IPS DF 4.7 (cell line): ENCODE results near the gene ATAD2B.
"Not testable (repeated sequence)": the region's sequence is repeated elsewhere in the genome, so short reads cannot be mapped to it uniquely, and the experiment has no call there.

ENCODE experiments used
- DNase-seq: peaks from one replicate; pipeline ENCODE4 v3.0.0-alpha.2; 2013; ENCODE audit warnings: low spot score; ENCODE audit errors: extremely low read depth

ATAD2B gene

DNA sequence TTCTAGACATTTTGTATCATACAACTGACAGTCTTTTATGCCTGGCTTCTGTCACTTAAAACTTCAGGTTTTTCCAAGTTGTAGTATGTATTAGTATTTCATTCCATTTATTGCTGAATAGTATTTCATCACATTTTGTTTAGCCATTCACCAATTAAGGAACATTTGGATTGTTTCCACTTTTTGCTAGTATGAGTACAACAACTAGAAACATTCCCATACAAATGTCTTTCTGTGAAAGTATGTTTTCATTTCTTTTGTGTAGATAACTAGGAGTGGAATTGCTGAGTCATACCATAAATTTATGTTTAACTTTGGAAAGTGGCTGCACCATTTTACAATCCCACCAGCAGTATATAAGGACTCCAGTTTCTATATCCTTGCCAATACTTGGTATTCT is 135.9 kb downstream of the ATAD2B start:
- DNase-seq: no peak

DNA sequence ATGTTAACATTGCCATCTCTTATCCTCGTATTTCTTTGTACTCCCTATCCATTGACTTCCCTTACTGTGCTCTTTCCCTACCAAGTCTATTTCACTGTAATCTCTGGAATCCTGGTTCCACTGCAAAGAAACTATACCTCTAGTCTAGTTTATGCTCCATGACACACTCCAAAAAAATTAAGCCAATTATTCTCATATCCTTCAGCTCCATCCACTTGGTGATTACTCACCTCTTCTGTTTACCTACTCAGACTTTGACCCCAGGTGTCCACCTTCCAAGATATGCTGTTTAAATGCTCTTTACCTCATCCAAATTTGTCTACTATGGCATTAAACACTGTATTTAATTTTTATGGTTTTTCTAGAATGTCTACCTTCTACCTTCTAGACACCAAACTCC is 137.9 kb downstream of the ATAD2B start:
- DNase-seq: no peak

DNA sequence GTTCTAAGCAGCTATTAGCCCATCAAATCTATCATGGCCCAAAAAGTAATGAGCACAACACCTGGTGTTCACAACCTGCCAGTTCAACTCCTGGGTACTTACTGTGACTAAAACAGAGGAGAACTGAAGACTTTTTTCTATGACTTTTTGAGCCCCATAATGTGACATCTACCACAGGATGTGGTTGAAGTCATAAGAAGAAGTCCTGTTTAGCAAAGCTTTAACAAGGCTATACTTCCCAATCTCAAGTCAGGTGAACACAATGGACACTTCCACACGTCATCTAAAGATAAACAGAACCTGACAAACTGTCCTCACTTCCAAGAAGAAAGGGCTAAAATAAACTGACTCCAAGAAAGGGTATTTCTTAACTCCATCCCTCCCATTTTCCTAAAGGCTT is 138.8 kb downstream of the ATAD2B start:
- DNase-seq: no peak

DNA sequence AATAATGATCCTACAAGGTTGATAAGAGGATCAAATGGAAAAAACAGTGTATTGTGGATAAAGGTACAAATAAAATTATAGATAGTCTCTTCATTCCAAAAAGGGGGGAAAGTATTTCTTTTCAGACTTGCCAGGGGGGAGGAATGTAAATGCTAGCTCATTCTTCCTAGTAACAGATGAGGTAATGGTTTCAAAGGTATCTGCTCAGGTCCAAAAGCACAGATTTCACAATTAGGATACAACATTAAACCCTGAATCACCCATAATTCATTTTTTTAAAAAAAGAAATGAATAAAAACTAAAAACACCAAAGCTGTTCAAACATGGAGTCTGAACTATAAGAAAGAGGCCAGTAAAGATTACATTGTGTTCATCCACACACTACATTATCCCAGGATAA is 142.0 kb downstream of the ATAD2B start:
- no peak for DNase-seq

DNA sequence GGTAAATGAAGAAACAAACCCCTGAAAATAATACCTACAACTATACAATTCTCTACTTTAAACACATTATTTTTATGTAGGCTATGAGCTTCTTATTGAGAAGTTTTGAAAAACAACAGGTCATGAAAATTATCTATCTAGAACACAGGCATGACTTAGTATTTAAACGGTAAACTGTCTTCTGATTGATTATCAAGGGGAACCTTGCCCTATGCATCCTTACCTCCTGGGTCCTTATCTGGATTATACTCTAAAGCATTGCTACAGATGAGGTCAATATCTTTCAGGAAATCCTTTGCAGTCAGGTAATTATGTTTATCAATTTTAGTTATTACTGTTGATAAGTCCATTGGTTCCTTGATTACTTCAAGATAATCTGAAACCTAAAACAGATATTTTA is 144.3 kb downstream of the ATAD2B start:
- no peak for DNase-seq

DNA sequence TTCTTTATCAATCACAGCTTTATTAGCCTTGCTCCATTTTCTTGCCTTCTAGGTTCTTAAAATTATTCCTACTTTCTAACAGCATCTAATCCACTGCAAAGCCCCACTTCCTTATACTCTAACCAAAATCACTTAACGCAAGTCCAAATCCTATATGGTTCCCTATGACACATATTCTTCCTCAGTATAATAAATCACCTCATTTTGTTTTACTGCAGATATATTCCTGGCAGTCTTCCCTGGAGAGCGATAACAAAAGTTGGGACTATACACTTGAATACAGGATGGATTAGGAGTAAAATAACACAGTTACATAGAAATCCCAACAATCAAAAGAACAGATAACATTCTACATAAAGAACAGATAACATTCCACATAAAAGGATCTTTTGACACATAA is 144.8 kb downstream of the ATAD2B start:
- no peak for DNase-seq

DNA sequence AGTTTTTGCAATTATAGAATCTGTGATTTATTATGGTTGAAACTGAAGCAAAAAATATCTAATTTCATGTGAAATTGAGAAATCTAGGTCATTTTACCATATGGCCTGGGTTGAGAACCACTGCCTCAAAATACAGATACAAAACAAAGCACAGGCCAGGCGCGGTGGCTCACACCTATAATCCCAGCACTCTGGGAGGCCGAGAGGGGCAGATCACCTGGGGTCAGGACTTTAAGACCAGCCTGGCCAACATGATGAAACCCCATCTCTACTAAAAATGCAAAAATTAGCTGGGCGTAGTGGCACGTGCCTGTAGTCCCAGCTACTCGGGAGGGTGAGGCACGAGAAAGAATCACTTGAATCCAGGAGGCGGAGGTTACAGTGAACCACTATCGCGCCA is 146.5 kb downstream of the ATAD2B start:
- not testable (repeated sequence) for DNase-seq

DNA sequence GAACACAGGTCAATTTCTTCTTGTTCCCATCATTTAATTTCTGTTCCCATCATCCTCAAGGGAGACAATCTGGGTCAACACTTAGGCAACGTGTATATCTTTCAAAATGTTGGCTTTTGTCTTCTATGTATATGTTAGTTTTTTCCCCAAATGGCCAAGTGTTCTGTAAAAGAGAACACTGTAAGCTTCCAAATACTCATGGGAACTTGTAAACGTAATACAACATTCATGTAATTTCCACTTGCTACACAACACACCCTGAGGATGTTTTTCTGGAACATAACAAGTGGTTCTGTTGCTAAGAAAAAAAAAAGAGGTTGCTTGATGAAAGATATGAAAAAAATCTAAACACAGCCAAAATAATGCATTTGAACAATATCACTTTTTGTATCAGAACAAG is 149.1 kb downstream of the ATAD2B start:
- DNase-seq: no peak

DNA sequence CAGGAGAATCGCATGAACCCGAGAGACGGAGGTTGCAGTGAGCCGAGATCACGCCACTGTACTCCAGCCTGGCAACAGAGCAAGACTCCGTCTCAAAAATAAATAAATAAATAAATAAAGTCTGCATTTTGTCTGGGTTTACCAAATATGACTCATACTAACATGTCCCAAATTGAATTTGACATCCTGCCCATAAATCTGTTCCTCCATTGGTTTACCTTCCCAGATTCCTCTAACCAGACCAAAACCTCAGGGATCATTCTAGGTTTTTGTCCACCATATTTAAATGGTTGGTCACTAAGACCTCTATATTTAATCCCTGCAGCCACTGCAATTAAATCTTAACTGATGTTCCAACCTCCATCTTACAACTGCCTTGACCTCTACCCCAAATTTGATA is 150.9 kb downstream of the ATAD2B start:
- DNase-seq: no peak

DNA sequence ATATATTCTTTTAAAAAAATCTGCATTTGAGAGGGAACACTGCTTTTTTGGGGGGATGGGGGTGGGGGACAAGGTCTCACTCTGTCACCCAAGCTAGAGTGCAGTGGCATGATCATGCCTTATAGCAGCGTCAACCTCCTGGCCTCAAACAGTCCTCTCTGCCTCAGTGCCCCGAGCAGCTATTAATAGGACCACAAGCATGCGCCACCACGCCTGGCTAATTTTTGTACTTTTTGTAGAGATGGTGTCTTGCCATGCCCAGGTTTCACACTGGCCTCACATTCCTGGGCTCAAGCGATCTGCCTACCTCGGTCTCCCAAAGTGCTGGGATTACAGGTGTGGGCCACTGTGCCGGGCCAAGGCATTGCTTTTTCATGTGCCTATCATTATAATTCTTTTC is 154.2 kb downstream of the ATAD2B start:
- no peak for DNase-seq

DNA sequence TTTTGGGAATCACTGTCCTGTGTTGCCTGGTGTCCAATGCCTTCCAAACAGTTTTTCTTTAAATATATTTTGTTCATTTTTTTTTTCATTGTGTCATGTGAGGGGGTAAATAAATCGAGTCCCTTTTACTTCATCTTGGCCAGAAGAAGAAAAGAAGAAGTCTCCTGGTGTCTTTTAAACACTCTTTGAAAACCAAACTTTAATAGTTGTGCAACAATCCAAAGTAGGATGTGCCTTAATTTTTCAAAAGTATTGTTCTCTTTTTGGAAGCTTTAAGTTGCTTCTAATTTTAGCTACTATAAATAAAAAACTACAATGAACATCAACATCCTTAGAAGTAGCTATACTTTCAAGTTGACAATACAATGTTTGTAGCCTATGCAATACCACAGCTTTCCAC is 154.9 kb downstream of the ATAD2B start:
- DNase-seq: no peak

DNA sequence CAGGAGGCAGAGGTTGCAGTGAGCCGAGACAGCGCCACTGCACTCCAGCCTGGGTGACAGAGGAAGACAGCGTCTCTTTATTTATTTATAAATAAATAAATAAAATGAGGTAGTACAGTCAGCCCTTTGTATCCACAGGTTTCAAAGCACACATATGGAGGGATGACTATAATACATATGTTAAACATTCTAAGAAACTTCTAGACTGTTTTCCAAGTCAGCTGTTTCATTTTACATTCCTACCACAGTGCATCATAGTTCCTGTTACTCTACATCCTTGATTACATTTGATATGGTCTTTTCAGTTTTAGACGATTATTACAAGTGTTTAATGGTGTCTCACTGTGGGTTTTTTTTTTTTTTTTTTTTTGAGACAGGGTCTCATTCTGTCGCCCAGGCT is 157.6 kb downstream of the ATAD2B start:
- no peak for DNase-seq

DNA sequence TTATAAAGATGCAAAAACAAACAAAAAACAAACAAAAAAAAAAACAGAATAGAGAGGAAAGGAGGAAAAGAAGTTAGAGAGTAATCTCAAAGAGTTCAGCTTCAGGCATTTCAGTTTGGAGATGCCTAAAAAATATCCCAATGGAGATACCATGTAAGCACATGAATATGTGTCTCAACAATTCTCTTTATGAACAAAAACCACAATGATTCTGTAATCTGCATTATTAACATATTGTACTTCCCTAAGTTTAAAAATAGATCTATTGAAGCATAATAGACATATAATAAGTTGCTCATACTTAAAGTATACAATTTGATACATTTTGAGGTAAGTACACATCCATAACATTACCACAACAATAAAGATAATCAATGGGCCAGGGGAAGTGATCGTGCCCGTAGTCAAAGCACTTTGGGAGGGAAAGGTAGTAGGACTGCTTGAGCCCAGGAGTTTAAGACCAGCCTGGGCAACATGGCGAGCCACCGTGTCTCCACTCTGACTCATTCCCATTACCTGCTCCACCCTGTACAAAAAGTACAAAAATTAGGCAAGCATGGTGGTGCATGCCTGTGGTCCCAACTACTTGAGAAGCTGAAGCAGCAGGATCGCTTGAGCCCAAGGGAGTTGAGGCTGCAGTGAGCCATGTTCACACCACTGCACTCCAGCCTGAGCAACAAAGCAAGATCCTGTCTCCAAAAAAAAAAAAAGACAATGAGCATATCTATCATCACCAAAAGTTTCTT is 158.9 kb downstream of the ATAD2B start:
- no peak for DNase-seq

DNA sequence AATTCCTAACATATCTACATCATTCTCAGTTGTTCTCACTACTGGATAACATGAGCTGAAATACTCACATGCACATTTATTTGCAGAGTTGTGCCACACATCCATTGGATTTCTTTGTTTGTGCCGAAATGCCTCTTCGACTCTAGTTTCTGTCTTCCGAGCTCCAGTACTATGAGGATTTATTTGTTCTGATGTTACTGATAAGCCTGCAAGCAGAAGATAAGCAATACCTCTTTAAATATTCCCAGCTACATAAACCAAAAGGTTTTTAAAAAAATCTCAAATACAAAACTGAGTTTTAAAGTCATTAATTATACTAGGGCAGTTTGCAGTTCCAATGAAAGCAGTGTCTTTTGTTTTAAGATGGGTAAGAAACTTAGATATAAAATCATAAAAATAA is 164.8 kb downstream of the ATAD2B start:
- DNase-seq: no peak

DNA sequence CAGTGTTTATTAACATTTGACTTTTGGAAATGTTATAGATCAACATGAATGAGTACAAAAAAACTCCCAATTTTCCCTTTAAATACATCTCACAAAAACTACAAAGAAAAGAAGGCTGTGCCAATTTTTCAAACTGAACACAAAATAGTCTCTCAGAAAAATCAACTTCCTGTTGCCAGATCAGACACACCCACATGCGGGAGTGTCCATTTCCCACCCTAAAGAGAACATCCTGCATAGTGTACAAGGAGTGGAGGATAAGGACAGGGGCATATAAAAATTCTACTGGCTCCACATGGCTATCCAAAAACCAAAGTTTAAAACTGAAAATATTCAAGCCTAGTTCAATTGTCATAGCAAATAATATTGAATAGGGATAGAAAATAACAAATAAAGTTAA is 165.3 kb downstream of the ATAD2B start:
- DNase-seq: no peak

DNA sequence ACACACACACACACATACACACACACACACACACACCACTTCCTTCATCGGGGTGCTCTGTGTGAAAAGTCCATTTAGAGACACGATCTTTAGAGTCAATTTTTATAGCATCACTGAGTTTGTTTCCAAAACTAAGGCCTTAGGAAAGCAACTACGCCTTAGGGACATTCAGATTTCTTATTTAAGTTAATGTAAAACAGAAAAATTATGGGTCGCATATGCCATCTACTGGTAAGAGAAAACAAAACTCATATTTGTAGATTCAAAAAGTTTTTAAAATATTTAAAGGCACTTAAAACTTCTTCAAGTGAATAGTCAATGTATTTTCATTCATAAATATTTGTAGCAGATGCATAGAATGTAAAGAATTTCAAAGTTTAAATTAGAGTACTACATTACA is 166.2 kb downstream of the ATAD2B start:
- no peak for DNase-seq

DNA sequence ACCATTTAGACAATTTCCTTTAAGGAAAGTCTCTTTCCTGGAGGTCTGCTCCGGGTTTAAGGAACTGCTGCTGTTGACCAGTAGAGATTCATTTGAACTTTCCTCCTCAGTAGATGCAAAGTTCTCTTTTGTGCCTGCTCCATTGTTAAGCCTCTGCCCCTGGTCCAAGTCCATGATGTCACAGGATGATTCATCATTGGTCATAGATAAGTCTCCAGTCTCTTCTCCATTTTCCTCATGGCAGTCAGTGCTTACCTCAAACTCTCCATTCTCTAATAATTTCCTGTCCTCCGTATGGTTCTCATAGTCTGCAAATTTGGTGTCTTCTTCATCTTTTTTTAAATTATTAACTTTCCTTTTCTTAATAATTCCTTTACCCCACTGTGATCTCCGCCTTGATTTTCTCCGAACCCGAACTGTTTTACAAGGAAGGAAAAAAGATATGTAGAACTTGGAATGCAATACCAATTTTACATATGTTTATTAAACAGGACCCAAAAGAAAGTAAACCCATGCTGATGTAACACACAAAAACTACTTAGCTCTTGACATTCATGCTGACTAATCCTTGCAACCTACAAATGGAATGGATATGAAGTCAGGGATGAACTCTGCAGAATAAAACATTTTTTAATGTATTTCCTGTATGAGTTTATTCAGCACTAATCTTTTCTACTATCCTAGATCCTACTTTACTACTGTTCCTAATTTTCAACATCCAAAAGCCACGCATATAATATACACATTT is 169.1 kb downstream of the ATAD2B start:
- no peak for DNase-seq

DNA sequence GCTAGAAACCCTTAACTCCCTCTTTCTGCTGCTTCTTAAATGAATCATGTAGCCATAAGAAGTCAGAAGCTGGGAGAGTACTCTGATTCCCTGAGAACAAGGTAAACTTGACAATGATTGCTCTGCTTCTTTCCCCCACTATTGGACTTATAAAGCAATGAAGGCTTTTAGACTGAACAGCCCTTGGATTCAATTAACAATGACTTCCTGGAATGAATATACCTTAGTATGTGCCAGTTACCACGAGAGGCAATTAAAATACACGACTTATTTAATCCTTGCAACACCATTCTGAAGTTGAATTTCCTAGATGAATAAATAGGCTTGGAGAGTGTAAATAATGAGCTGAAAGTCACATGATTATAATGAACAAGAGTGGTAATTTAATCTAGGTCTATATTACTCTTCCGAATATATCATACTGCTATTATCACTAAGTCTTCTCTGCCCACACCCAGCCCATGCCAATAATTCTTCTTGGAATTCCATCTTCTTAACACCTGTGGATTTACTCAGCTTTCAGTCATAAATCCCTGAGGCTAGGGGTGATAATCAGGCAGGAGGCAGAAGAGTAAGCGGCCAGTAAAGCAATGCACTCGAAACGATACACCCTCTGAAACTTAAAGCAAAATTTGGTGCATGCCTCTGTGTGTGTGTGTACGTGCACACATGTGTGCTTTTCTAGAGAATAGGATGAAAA is 170.2 kb downstream of the ATAD2B start:
- no peak for DNase-seq

DNA sequence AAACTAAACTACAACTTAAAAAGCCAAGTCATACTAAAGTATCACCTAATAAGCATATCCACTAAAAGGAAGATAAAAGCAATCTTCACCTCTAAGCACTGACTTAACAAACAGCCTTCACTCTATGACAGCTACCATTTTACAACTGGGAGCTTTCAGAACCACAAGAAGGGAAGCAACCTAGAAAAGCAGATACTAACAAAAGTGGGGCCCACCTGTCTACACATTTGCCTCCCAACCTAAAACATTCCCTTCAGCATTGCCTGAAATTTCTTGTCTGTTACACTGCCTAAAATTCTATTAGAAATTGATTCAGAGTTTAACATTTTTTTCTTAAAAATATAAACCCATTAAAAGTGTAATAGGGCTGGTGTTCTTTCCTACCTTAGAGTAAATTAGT is 172.0 kb downstream of the ATAD2B start:
- no peak for DNase-seq

DNA sequence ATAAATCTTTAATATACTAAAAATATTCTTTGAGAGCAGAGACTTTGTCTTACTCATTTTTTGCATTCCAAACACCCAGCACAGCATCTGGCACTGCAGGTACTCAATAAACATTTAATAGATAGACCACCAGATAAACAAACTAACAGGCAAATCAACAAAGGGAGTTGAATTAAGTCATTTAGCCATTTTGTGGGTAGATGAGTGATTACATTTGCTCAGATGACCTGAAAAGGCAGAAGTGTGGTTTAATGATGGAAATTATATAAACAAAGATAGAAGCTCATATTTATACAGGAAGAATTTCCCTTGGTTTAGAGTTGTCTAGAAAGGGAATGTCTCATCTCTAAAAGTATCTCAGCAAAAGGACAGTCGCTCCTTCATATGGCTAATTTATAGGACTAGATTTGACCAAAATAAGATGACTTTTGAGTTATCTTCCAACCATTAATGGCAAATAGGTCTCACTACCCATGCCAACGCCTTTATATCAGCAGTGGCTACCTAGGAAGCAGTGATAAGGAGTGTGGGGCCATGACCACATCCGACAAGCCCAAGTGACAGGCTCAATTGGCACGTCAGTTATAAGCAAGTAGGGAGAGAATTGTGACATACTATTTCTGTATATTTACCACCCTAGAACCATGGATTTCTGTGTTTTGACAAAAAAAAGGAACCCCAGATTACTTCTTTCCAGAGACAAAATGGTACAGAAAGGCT is 173.5 kb downstream of the ATAD2B start:
- no peak for DNase-seq

DNA sequence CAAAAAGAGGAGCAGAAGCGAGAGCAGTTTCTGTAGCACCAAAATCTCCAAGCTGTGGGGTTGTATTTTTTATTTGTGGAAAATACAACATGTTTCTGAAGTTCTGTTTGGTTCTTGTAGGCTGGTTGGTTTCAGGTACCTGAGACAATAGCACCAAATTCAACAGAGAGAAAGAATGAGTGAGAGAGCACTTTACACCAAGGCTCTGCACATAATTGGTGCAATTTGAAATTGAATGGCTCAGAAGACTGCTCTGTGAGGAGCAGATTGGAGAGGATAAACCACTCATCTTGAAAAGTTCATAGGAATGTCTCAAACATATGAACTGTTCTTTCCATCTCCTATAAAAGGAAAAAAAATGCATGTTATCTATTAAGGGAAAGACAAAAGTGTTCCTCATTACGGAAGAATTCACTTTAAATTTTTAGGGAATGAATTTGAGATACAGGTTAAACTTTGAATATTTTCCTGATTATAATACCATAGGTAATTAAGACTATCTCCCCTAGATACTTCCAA is 175.1 kb downstream of the ATAD2B start:
- DNase-seq: no peak
